ENCODE measurements around the gene ATP8B3. TPM values are rescaled to one million over a fixed set of nuclear protein-coding genes. Genes with fewer than 3 reads are reported as not detected.

Gene ATP8B3
- total and polyA plus RNA-seq, 9 of the 15 experiments (the other 6 are each of a cell fraction or from before 2014, with no cell fraction given) = 1.2 to 12.3 (median 3.8) TPM

DNA sequence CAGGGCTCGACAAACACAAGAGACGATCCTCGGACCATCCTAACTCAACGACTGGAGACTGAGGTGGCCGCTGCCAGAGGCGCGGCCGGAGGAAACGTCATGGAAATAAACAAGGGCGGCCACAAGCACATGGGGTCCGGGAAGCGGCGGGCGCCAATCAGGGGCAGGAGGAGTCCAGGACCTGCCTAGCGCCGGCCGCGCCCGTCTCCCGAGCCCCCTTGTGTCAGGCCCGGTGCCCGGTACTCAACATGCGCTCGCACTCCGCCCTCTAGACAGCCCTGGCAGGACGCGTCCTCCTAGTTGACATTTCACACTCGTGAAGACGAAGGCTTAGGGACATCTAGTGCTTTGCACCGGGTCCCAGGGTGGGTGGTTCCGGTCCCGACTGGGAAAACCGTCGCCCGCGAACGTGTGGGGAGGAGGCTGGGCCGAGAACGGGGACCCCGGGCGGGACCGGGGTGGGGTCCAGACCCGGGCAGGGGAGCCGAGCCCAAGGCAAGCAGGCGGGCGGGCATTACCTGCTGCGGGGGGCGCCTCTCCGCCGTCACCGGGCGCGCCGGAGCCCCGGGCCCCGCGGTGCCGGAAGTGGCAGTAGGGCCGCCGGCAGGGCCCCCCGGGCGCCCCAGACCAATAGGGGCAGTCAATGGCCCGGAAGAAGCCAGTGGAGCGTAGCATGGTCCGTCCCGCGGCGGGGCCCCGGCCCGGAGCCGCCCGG lies 35.8 kb upstream of the ATP8B3 start (continued):
- TF ChIP-seq, protein P1, sequence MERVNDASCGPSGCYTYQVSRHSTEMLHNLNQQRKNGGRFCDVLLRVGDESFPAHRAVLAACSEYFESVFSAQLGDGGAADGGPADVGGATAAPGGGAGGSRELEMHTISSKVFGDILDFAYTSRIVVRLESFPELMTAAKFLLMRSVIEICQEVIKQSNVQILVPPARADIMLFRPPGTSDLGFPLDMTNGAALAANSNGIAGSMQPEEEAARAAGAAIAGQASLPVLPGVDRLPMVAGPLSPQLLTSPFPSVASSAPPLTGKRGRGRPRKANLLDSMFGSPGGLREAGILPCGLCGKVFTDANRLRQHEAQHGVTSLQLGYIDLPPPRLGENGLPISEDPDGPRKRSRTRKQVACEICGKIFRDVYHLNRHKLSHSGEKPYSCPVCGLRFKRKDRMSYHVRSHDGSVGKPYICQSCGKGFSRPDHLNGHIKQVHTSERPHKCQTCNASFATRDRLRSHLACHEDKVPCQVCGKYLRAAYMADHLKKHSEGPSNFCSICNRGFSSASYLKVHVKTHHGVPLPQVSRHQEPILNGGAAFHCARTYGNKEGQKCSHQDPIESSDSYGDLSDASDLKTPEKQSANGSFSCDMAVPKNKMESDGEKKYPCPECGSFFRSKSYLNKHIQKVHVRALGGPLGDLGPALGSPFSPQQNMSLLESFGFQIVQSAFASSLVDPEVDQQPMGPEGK (CRISPR knock-in tag; IDR thresholded peaks at IDR 0.05; ENCODE audit: borderline replicate concordance) = no peak
- TF ChIP-seq TEAD1 (CRISPR knock-in tag; IDR thresholded peaks at IDR 0.05) (0 out of 4 replicates have a peak, but pooled peaks of 1 of the 2 experiments have one; percentile 11), ZNF695 (CRISPR knock-in tag; IDR thresholded peaks at IDR 0.05) (no peak), NCOA2 (IDR thresholded peaks at IDR 0.05; ENCODE audit: partially characterized antibody in 2 of 2) (no peak), ELF4 (CRISPR knock-in tag; IDR thresholded peaks at IDR 0.05) (no peak), CREB1 (IDR thresholded peaks at IDR 0.05) (0 out of 2 replicates have a peak, but pooled peaks have one; percentile 42), CREB1 (CRISPR knock-in tag; IDR thresholded peaks at IDR 0.05) (peak; percentile 27; the same call in 1 of the 2 replicates), MIER1 (IDR thresholded peaks at IDR 0.05; ENCODE audit: low read depth) (no peak)
- TF ChIP-seq, protein P2, sequence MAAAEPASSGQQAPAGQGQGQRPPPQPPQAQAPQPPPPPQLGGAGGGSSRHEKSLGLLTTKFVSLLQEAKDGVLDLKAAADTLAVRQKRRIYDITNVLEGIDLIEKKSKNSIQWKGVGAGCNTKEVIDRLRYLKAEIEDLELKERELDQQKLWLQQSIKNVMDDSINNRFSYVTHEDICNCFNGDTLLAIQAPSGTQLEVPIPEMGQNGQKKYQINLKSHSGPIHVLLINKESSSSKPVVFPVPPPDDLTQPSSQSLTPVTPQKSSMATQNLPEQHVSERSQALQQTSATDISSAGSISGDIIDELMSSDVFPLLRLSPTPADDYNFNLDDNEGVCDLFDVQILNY (CRISPR knock-in tag; IDR thresholded peaks at IDR 0.05) = no peak
- TF ChIP-seq, protein P3, sequence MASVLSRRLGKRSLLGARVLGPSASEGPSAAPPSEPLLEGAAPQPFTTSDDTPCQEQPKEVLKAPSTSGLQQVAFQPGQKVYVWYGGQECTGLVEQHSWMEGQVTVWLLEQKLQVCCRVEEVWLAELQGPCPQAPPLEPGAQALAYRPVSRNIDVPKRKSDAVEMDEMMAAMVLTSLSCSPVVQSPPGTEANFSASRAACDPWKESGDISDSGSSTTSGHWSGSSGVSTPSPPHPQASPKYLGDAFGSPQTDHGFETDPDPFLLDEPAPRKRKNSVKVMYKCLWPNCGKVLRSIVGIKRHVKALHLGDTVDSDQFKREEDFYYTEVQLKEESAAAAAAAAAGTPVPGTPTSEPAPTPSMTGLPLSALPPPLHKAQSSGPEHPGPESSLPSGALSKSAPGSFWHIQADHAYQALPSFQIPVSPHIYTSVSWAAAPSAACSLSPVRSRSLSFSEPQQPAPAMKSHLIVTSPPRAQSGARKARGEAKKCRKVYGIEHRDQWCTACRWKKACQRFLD (CRISPR knock-in tag; IDR thresholded peaks at IDR 0.05) = peak; percentile 44; the same call in 1 of the 2 replicates
- TF ChIP-seq, protein P4, sequence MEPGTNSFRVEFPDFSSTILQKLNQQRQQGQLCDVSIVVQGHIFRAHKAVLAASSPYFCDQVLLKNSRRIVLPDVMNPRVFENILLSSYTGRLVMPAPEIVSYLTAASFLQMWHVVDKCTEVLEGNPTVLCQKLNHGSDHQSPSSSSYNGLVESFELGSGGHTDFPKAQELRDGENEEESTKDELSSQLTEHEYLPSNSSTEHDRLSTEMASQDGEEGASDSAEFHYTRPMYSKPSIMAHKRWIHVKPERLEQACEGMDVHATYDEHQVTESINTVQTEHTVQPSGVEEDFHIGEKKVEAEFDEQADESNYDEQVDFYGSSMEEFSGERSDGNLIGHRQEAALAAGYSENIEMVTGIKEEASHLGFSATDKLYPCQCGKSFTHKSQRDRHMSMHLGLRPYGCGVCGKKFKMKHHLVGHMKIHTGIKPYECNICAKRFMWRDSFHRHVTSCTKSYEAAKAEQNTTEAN (CRISPR knock-in tag; IDR thresholded peaks at IDR 0.05) = 0 out of 2 replicates have a peak, but pooled peaks have one; percentile 59
